Measurements from ENCODE around the gene MYO3B.

DNA sequence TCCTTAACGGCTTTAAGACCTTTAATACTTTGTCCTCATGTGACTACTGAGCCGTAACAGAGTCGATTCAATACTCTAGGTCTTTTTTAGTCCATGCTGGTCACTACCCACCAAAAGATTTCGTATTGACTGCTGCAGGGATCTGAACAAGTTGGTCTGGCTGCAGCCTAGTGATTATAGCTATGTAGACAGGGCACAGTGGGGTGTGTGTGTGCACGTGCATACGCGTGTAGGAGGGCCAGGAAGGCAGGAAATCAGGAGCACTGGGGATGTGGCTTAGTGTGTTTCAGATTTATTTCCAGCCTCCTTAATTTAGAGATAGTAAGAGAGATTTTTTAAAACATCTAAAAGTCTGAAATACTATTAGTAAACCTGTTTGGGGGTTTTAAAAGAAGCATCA lies 161.4 kb downstream of the MYO3B start:
- TF ChIP-seq TAF1 (IDR thresholded peaks at IDR 0.05; ENCODE audit: low read depth, low read length) (no peak), POLR2AphosphoS5 (IDR thresholded peaks at IDR 0.05; ENCODE audit: low read depth, low read length) (no peak), POLR2A (IDR thresholded peaks at IDR 0.05; ENCODE audit: low read depth, low read length) (no peak)

All from GM12891 (cell line).